H1 (cell line): ENCODE results near the gene PITRM1. TPM values are rescaled to one million over a fixed set of nuclear protein-coding genes. Genes with fewer than 3 reads are reported as not detected.

Source experiments
- CTCF ChIA-PET: fragments of 300-600 bp; sonication (Branson Sonifier 250); formaldehyde crosslinking; loops from one replicate; lab custom pipeline; 2021; ENCODE audit not compliant: partially characterized antibody; lab: Charles Lee
- POLR2A ChIA-PET: fragments of 300-600 bp; sonication (Branson Sonifier 250); formaldehyde crosslinking; loops from one replicate; lab custom pipeline; 2021; ENCODE audit warnings: inconsistent platforms; ENCODE audit not compliant: partially characterized antibody; lab: Charles Lee
- DNase-seq, 2 experiments: peaks; one replicate each; pipeline versions ENCODE4 v3.0.0 to v3.0.0-alpha.2; 2010 to 2022; ENCODE audit warnings: low spot score in 2 of 2, low read depth in 1 of 2, mixed read lengths in 1 of 2
- FAIRE-seq: peaks from 2 replicates; lab custom pipeline; 2011; peaks lifted over from hg19 to GRCh38; lab: Jason Lieb, UNC
- H2AFZ ChIP-seq: 2 replicates; pipeline ENCODE4 v1.8.1; 2012; ENCODE audit warnings: low read length, inconsistent platforms
- H2AK5ac ChIP-seq: 2 replicates; pipeline ENCODE4 v1.6.1; 2013; ENCODE audit warnings: low read depth, low read length
- H2BK120ac ChIP-seq: replicated peaks from 2 replicates; pipeline ENCODE3; 2013; ENCODE audit warnings: low read depth, low read length, inconsistent platforms
- H2BK12ac ChIP-seq: 2 replicates; pipeline ENCODE4 v1.6.1; 2013; ENCODE audit warnings: low read depth, low read length
- H2BK15ac ChIP-seq: 2 replicates; pipeline ENCODE4 v1.6.1; 2013; ENCODE audit warnings: low read length
- H2BK20ac ChIP-seq: 2 replicates; pipeline ENCODE4 v1.6.1; 2013; ENCODE audit warnings: low read length
- H2BK5ac ChIP-seq: 2 replicates; pipeline ENCODE4 v1.6.1; 2013; ENCODE audit warnings: low read depth, low read length
- H3K14ac ChIP-seq: 2 replicates; pipeline ENCODE4 v1.6.1; 2013; ENCODE audit warnings: inconsistent platforms; ENCODE audit not compliant: insufficient read length
- H3K18ac ChIP-seq: 2 replicates; pipeline ENCODE4 v1.6.1; 2013; ENCODE audit warnings: low read length; ENCODE audit errors: extremely low read depth
- H3K23ac ChIP-seq: 2 replicates; pipeline ENCODE4 v1.6.1; 2013; ENCODE audit warnings: inconsistent platforms; ENCODE audit not compliant: insufficient read length
- H3K23me2 ChIP-seq: 2 replicates; pipeline ENCODE4 v1.6.1; 2013; ENCODE audit warnings: low read depth, low read length
- H3K27ac ChIP-seq: 2 replicates; pipeline ENCODE4 v1.6.1; 2011; ENCODE audit warnings: low read depth, low read length, inconsistent platforms
- H3K27me3 ChIP-seq, 4 experiments: replicated peaks in 1 of 4; 1 replicate in 1 of 4; 2 replicates in 3 of 4; pipeline versions ENCODE4 v1.6.1 to v1.8.1; 2011 to 2013; ENCODE audit warnings: low read length in 3 of 4, mild to moderate bottlenecking in 3 of 4, inconsistent platforms in 2 of 4, mixed read lengths in 2 of 4, moderate library complexity in 1 of 4; ENCODE audit not compliant: control insufficient read depth in 3 of 4, insufficient read depth in 3 of 4; ENCODE audit errors: extremely low read depth in 1 of 4
- H3K36me3 ChIP-seq, 4 experiments: 2 replicates each; pipeline versions ENCODE4 v1.6.1 to v1.8.1; 2011 to 2013; ENCODE audit warnings: mild to moderate bottlenecking in 4 of 4, low read length in 3 of 4, moderate library complexity in 2 of 4, control low read depth in 1 of 4, inconsistent platforms in 1 of 4; ENCODE audit not compliant: insufficient read depth in 4 of 4, control insufficient read depth in 2 of 4
- H3K4ac ChIP-seq: replicated peaks from 2 replicates; pipeline ENCODE3; 2013; ENCODE audit warnings: low read length, low read depth, mixed read lengths, inconsistent platforms; ENCODE audit not compliant: insufficient read length
- H3K4me1 ChIP-seq, 4 experiments: replicated peaks in 1 of 4; 1 replicate in 1 of 4; 2 replicates in 3 of 4; pipeline versions ENCODE4 v1.6.1 to v1.8.1; 2011 to 2013; ENCODE audit warnings: low read length in 3 of 4, inconsistent platforms in 2 of 4, mixed read lengths in 1 of 4; ENCODE audit not compliant: insufficient read depth in 4 of 4, control insufficient read depth in 3 of 4
- H3K4me2 ChIP-seq, 2 experiments: 2 replicates each; pipeline versions ENCODE4 v1.6.1 to v1.8.1; 2011 to 2013; ENCODE audit warnings: low read depth in 2 of 2, low read length in 2 of 2, control low read depth in 1 of 2, inconsistent platforms in 1 of 2, mild to moderate bottlenecking in 1 of 2; ENCODE audit not compliant: insufficient read depth in 1 of 2
- H3K4me3 ChIP-seq, 4 experiments: fragments of 200-600, 300-600 bp in 1 of 4; sonication (generic), shearing (Covaris generic), sonication (Bioruptor Twin) in 1 of 4; 2 replicates each; pipeline versions ENCODE4 v1.5.1 to v1.8.1; 2011 to 2016; ENCODE audit warnings: low read length in 4 of 4, low read depth in 3 of 4, control low read depth in 2 of 4, inconsistent platforms in 2 of 4, mild to moderate bottlenecking in 2 of 4, mixed read lengths in 1 of 4, moderate library complexity in 1 of 4; ENCODE audit not compliant: insufficient read depth in 2 of 4; ENCODE audit errors: extremely low read depth in 1 of 4
- H3K56ac ChIP-seq: replicated peaks from 2 replicates; pipeline ENCODE3; 2013; ENCODE audit warnings: low read depth, mild to moderate bottlenecking, mixed read lengths, low read length, inconsistent platforms; ENCODE audit not compliant: insufficient read length
- H3K79me1 ChIP-seq: 2 replicates; pipeline ENCODE4 v1.6.1; 2013; ENCODE audit warnings: low read depth, low read length, control low read depth
- H3K79me2 ChIP-seq, 2 experiments: 2 replicates each; pipeline versions ENCODE4 v1.6.1 to v1.8.1; 2012 to 2013; ENCODE audit warnings: low read length in 2 of 2, mild to moderate bottlenecking in 2 of 2, inconsistent platforms in 1 of 2; ENCODE audit not compliant: insufficient read depth in 2 of 2, control insufficient read depth in 1 of 2
- H3K9ac ChIP-seq, 4 experiments: replicated peaks in 1 of 4; 1 replicate in 1 of 4; 2 replicates in 3 of 4; pipeline versions ENCODE4 v1.6.1 to v1.8.1; 2011 to 2013; ENCODE audit warnings: low read depth in 3 of 4, low read length in 3 of 4, control low read depth in 2 of 4, mild to moderate bottlenecking in 2 of 4, moderate library complexity in 2 of 4, inconsistent platforms in 1 of 4; ENCODE audit errors: extremely low read depth in 1 of 4
- H3K9me3 ChIP-seq, 2 experiments: 2 replicates each; pipeline versions ENCODE4 v1.6.1 to v1.8.1; 2012 to 2013; ENCODE audit warnings: mild to moderate bottlenecking in 2 of 2, moderate library complexity in 2 of 2, control low read depth in 1 of 2, inconsistent platforms in 1 of 2, low read depth in 1 of 2, low read length in 1 of 2, mixed read lengths in 1 of 2; ENCODE audit not compliant: insufficient read depth in 2 of 2
- H4K20me1 ChIP-seq, 2 experiments: replicated peaks in 1 of 2; 2 replicates each; pipeline versions ENCODE3 to v1.8.1; 2011 to 2013; ENCODE audit warnings: inconsistent platforms in 2 of 2, low read length in 2 of 2, mild to moderate bottlenecking in 1 of 2; ENCODE audit not compliant: insufficient read depth in 2 of 2, control insufficient read depth in 1 of 2
- H4K5ac ChIP-seq: 2 replicates; pipeline ENCODE4 v1.6.1; 2013; ENCODE audit warnings: low read length, low read depth, mixed read lengths, inconsistent platforms; ENCODE audit not compliant: insufficient read length
- H4K8ac ChIP-seq: 2 replicates; pipeline ENCODE4 v1.8.0; 2013; ENCODE audit warnings: mild to moderate bottlenecking, moderate library complexity, low read length, inconsistent platforms; ENCODE audit not compliant: insufficient read depth; ENCODE audit errors: extremely low read depth
- H4K91ac ChIP-seq: replicated peaks from 2 replicates; pipeline ENCODE3; 2013; ENCODE audit warnings: low read length, mixed read lengths, inconsistent platforms; ENCODE audit not compliant: insufficient read length
- RXRA ChIP-seq: IDR thresholded peaks from 2 replicates; pipeline ENCODE4 v1.6.1; 2011; ENCODE audit warnings: low read depth, mild to moderate bottlenecking, low read length, moderate library complexity; ENCODE audit not compliant: insufficient read depth
- SIN3A ChIP-seq, 2 experiments: IDR thresholded peaks in 1 of 2; conservative IDR thresholded peaks in 1 of 2; 2 replicates each; pipeline ENCODE4 v1.6.1; 2011 to 2012; ENCODE audit warnings: low read length in 2 of 2, improper control_type of control experiment in 1 of 2, low read depth in 1 of 2, mild to moderate bottlenecking in 1 of 2
- WGBS, 2 experiments: shearing (Covaris generic) in 1 of 2; methylation state at CpG; one replicate each; pipeline versions ENCODE4 v1.1.6 to v1.1.7; 2013 to 2015; ENCODE audit warnings: low lambda C conversion rate in 2 of 2, mixed read lengths in 2 of 2, inconsistent platforms in 1 of 2, low coverage in 1 of 2, missing lambda C conversion rate in 1 of 2; ENCODE audit not compliant: insufficient replicate concordance in 2 of 2, insufficient coverage in 1 of 2, insufficient read length in 1 of 2; ENCODE audit errors: extremely low coverage in 1 of 2, missing lambda C conversion rate in 1 of 2; 5-methylcytosine and 5-hydroxymethylcytosine counted together
- polyA plus RNA-seq, 7 experiments: library from polyadenylated mRNA; depleted of rRNA in 3 of 7; stranded (reverse) in 5 of 7; unstranded in 2 of 7; fragments of >200 nt in 5 of 7; fragments of 200-250 nt in 2 of 7; gene quantifications; 1 replicate in 5 of 7; 2 replicates in 1 of 7; 4 replicates in 1 of 7; pipeline versions ENCODE4 v1.2.1 to v1.2.3, GENCODE V29; 2011 to 2013; ENCODE audit warnings: missing spikeins in 2 of 7, mixed read lengths in 2 of 7
- total RNA-seq: library from RNA; stranded (reverse); fragmentation: NEBNext Ultra II Directional; extraction: Animal tissue kit (Norgen Biotek cat#: 25700); gene quantifications from 2 replicates; pipeline ENCODE4 v1.2.1, GENCODE V29; 2021

Gene PITRM1
- total and polyA plus RNA-seq, 2 of the 8 experiments (the other 6 are each of a cell fraction or from before 2014, with no cell fraction given), result 18.6 to 31.5 TPM

DNA sequence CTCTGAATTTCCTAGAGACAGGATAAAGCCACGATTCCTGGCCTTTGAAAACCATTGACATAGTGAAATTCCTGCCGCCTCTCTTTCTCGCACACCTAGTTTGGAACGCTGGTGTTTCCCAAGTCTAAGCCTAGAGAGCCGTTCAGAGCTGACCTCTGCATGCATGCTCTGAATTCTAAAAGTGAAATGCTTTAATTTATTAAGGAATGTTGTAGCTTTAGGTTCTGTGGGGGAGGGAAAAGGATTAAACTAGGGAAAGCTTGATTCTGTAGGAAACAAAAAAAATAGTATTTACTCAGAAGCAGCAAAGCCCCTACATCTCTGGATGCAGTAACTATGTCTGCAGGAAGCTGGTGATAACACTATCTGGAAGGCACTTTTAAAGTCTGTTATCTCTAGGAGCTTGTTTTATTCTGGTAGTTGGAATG, 78.0 kb downstream of the PITRM1 start:
- WGBS, 2 experiments, result 88% methylated on average over 5 of the region's 5 CpGs; no CpG with 5 or more reads in 1 of the 2 experiments
- Histone ChIP-seq H3K9ac (no peak overlapping the region), H3K4me2 (no peak overlapping the region)
- TF ChIP-seq RXRA (no peak), SIN3A (conservative IDR thresholded peaks at IDR 0.05 in 1 of 2, IDR thresholded peaks at IDR 0.05 in 1 of 2; ENCODE audit: low read depth in 1 of 2, low read length in 2 of 2) (no peak)

More for the DNA sequence above, 78.0 kb downstream of the PITRM1 start:
- Histone ChIP-seq H2AFZ (no peak overlapping the region), H2BK12ac (no peak overlapping the region), H3K4me3 (no peak overlapping the region), H2BK120ac (no peak overlapping the region), H4K5ac (no peak overlapping the region), H3K14ac (no peak overlapping the region), H4K8ac (no peak overlapping the region), H2BK15ac (no peak overlapping the region), H3K23ac (no peak overlapping the region), H3K9me3 (no peaks in the 10 kb centered on the region), H2BK20ac (no peak overlapping the region), H3K23me2 (peaks cover under 1% of the 10 kb centered on the region; the same call in 1 of the 2 replicates), H2AK5ac (no peak overlapping the region), H3K79me2 (peaks cover 0 to 87% of the 10 kb centered on the region in 2 experiments; a peak in 3 of 4 replicates), H3K4ac (no peak overlapping the region), H3K27ac (no peak overlapping the region), H4K91ac (no peak overlapping the region), H3K79me1 (peaks cover 14% of the 10 kb centered on the region), H4K20me1 (peaks cover 11% of the 10 kb centered on the region in 2 experiments), H3K27me3 (no peaks in the 10 kb centered on the region), H3K4me1 (peaks cover 3 to 8% (median 6%) of the 10 kb centered on the region in 4 experiments), H2BK5ac (no peak overlapping the region), H3K36me3 (peaks cover 2 to 19% (median 4%) of the 10 kb centered on the region in 4 experiments; a peak in 6 of 8 replicates), H3K18ac (no peak overlapping the region), H3K56ac (no peak overlapping the region)
- POLR2A ChIA-PET, result interaction anchor here (0.5 to 1.6 kb wide), 3 partner anchors 9 to 26 kb away, joined by 3 to 4 read pairs (median 3); no protein-coding TSS in a partner anchor
- no peak for FAIRE-seq
- no peak for DNase-seq
- CTCF ChIA-PET, result interaction anchor here (1.1 to 2.1 kb wide), 3 partner anchors 42 to 169 kb away, joined by 3 to 4 read pairs (median 3); no protein-coding TSS in a partner anchor
